Pulmonary artery endothelial cell (primary cell): Measurements from ENCODE around the gene LRRN1. TPM values are rescaled to one million over a fixed set of nuclear protein-coding genes. Genes with fewer than 3 reads are reported as not detected.
"Not testable (repeated sequence)": the region's sequence is repeated elsewhere in the genome, so short reads cannot be mapped to it uniquely, and the experiment has no call there.

Experiments used
- DNase-seq: peaks from one replicate; pipeline ENCODE4 v3.0.0-alpha.2; 2011; ENCODE audit warnings: low read depth, low spot score
- total RNA-seq: library from RNA; depleted of rRNA; stranded (reverse); fragments of >200 nt; gene quantifications from 2 replicates; pipeline ENCODE4 v1.2.3, GENCODE V29; 2014

LRRN1 gene
- total RNA-seq, 1 donor from 2014 or later: not detected

DNA sequence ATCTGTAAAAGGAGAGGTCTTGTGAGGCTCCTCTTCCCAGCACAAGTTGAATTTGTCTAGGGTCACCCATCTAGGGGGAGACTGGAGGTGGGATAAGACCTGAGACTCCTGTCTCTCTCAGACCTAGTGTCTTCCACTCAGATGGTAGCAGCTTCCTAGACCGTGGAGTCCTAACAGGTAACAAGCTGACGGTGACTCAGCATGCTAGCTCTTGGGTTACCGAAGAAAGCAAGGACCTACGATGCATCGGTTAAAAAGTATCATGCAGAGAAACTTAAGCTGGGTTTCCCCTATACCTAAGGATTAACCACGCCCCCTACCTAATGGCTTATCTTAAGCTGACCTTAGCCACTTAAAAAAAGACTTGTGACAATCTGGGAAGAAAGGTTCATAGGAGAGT lies 7.6 kb downstream of the LRRN1 start:
- no peak for DNase-seq

DNA sequence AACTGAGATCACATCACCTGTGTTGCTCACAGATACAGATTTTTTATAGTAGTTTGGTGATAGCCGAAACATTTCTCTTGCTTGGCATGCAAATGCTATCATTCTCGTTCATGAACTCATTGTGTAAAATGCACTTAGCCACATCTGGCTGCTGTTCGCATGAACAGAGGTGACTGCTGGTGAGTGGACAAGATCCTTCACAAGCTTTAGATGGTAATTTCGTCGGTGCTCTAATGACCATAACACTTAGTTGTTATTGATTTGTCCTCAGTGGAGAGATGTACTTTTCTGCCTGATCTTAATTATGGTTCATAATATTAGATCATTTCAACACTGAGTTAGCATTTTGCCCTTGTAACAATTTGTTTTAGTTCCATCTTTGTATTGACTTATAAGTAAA lies 13.8 kb downstream of the LRRN1 start:
- DNase-seq: no peak

- no peak for DNase-seq
Observed at GRCh38 chr3:3815206-3815605, 16.0 kb downstream of the LRRN1 start.

DNA sequence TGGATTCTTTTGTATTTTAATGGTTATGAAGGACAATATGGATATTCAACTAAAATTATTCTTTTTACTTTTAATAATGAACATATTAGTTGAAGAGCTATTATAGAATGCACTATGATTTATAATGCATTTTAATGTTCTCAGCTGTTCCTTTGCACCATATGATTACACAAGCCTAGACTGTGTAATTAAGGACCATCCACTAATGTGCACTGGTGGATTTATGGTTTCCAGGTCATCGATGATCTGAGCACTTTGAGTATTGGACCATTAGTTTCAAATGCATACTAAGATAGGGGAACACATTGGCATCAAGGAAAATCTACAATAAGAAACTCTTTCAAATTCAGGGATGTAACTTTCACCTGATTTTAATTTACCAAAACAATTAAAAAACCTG lies 16.8 kb downstream of the LRRN1 start:
- no peak for DNase-seq

GRCh38 chr3:3817865-3818264 lies 18.6 kb downstream of the LRRN1 start:
- no peak for DNase-seq

GRCh38 chr3:3821777-3822176 lies 22.5 kb downstream of the LRRN1 start:
- no peak for DNase-seq

GRCh38 chr3:3825035-3825434 lies 25.8 kb downstream of the LRRN1 start:
- no peak for DNase-seq

DNA sequence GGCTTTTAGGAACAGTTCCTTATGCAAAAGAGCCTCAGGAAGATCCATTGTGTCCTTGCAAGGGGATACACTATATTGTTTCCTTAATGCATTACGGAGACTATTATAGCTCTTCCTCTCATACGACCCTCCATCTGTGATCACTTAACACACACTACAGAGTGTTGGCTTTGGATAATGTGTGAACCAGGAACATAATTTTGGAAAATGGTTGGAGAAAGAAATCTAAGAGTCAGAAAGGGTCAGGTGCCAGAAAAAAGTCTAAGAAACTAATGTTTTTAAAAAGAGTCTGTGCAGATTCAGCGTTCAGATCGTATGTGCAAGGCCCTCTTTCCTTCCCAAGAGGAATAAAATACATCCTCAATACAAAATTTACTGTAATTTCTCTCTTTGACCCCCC lies 27.3 kb downstream of the LRRN1 start:
- DNase-seq: no peak

DNA sequence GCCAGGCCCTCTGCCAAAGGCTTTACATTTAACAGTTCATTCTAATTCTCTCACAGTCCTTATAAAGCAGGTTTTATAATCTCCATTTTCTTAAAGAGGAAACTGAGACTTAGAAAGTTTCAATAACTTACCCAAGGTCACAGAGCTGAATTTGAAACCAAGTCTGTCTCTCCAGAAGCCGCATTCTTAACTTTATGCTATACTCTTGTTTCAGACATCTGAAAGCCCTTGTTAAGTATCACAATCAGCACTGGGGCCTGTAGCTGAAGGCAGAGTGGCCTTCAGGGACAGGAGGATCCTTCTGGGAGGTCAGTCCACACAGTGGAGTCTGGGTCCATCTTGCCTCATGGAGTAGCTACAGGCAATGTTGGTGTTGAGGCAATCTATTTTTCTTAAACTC lies 27.9 kb downstream of the LRRN1 start:
- DNase-seq: no peak

DNA sequence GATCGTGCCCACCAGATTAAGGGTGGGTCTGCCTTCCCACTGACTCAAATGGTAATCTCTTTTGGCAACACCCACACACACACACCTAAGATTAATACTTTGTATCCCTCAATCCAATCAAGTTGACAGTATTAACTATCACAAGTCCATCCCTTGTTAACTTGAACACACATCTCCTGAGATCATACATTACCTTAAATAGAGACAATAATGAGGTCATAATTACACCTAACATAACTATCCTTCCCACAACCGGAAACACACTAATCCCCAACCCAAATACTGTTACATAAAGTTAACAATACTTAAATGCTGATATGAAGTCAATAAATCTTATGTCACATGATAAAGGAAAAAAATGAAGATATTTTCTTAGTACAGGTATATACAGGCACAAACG lies 29.2 kb downstream of the LRRN1 start:
- DNase-seq: not testable (repeated sequence)

DNA sequence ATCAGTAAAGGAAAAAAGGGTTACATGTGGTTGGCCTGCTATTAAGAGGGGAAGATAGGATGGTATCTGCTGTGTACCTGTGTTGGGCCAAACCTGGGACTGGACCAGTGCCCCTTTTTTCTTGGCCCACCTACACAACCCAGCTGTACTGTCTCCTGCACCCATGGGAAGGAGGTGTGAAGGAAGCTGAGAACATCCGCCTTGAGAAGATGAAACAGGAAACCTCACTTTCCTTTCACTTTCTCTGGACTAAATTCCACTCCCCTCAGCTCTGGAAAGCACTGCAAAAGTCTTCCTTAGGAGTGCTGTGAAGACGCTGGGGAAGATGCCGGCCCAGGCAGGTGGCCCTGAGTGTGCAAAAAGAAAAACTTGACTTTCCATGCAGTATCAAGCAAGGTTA lies 37.6 kb downstream of the LRRN1 start:
- DNase-seq: no peak

DNA sequence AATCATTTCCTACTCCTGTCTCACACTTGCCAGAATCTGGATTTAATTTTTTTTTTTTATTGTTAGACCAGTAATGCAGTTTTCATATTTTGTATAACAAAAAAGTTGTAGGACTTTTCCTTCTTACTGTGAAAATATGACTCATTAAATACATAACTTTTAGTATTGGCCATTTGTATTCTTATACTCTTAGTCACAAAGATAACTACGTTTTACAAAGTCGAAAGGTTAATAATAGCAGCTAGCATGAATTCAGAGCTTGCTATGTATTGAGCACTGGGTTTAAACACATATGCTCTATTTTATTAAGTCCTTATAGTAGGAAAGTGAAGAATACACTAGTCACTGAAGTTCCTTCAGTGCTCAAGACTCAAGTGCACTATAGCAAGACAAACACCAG lies 43.1 kb downstream of the LRRN1 start:
- no peak for DNase-seq

- no peak for DNase-seq
Observed at GRCh38 chr3:3847994-3848922, 49.0 kb downstream of the LRRN1 start.

GRCh38 chr3:3848923-3849275 lies 49.7 kb downstream of the LRRN1 start:
- DNase-seq: no peak

DNA sequence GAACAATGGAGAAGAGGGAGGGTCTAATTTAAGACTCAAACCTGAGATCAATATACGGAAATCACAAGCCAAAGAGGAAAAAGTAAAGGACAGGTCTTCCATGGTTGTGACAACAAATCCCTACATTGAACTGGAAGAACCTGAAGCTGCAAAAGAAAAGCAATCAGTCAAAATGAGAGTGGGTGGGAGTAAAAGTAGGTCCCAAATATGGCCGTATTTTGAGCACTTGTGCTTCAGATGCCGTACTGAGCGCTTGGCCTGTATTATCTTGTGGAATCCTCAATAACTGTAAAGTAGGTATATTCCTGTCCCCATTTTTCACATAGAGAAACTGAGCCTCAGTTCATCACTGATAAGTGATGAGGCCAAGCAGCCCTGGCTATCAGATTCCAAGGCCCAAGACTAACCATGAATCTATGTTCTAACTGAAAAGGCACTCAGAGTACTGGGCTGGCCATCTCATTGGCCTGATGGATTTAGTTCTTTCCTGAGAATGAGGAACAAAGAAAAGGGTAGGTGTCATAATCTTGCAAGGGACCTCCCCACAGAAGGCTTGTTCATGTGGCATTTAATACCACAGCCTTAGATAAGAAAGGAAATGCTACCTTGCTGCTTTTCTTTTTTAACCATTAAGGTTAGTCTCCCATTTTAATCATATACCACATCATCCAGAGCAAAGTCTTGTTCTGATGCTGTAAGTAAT lies 52.5 kb downstream of the LRRN1 start:
- no peak for DNase-seq

DNA sequence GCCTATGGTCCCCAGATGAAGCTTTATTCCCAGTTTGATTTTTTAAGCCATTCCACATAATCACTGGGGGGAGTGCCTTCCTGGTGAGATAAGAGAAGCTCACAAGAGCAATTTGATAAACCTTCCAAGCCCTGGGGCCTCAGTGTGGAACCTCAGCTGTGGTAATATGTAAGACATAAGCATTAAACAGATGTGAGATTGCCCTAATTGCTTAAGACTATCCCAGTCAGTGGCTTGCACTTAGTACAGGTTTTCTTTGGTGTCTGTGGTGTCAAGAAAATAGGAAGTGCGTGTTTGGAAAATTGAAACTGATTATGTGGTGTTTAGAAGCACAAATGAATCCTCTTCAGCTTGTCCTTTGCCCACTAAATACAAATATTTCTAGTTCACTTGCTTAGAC lies 54.3 kb downstream of the LRRN1 start:
- DNase-seq: no peak

GRCh38 chr3:3855056-3855455 lies 55.8 kb downstream of the LRRN1 start:
- no peak for DNase-seq

GRCh38 chr3:3860235-3860634 lies 61.0 kb downstream of the LRRN1 start:
- no peak for DNase-seq

- DNase-seq: no peak
Observed at GRCh38 chr3:3862534-3862933, 63.3 kb downstream of the LRRN1 start.

DNA sequence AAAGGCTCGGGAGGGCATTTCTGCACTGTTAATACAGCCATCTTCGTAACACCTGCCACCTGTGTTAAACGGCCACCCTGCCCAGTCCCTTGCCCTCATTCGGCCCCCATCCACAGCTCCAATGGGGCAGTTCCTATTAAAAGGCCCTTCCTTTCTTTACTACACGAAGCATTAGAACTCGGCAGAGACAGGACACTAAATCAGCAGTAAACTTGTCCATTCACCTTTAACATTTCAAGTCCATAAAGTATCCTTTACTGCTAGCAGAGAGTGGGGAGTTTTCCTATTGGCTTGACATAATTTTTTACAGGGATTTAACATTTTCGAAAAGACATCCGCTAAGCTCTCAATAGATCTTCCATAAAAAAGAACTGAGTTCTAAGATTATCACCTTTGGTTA lies 76.3 kb downstream of the LRRN1 start:
- DNase-seq: no peak

- DNase-seq: no peak
Observed at GRCh38 chr3:3881050-3881449, 81.8 kb downstream of the LRRN1 start.

DNA sequence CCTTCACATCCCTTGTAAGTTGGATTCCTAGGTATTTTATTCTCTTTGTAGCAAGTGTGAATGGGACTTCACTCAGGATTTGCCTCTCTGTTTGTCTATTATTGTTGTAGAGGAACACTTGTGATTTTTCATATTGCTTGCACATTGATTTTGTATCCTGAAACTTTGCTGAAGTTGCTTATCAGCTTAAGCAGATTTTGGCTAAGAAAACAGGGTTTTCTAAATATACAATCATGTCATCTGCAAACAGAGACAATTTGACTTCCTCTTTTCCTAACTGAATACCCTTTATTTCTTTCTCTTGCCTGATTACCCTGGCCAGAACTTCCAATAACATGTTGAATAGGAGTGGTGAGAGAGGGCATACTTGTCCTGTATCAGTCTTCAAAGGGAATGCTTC lies 88.1 kb downstream of the LRRN1 start:
- not testable (repeated sequence) for DNase-seq

- DNase-seq: no peak
Observed at GRCh38 chr3:3893590-3893989, 94.4 kb downstream of the LRRN1 start.
